Trophoblast cell (in vitro differentiated cells and primary cell): ENCODE measurements around the gene CTSW.
"Not testable (repeated sequence)": the region's sequence is repeated elsewhere in the genome, so short reads cannot be mapped to it uniquely, and the experiment has no call there.

Experiments used
- DNase-seq, 2 donors: peaks; one replicate each; pipeline ENCODE4 v3.0.0-alpha.2; 2016
- H2AFZ ChIP-seq: 2 replicates; pipeline ENCODE4 v1.6.1; 2013; ENCODE audit warnings: low read length, moderate library complexity, mild to moderate bottlenecking; ENCODE audit not compliant: insufficient read depth, poor library complexity
- H2AK5ac ChIP-seq: 2 replicates; pipeline ENCODE4 v1.6.1; 2013; ENCODE audit warnings: mild to moderate bottlenecking, low read length
- H2BK120ac ChIP-seq: 2 replicates; pipeline ENCODE4 v1.6.1; 2013; ENCODE audit warnings: low read length, mild to moderate bottlenecking, moderate library complexity; ENCODE audit not compliant: insufficient read depth, poor library complexity
- H2BK12ac ChIP-seq: 2 replicates; pipeline ENCODE4 v1.6.1; 2013; ENCODE audit warnings: mild to moderate bottlenecking, low read length, moderate library complexity
- H2BK5ac ChIP-seq: 2 replicates; pipeline ENCODE4 v1.6.1; 2013; ENCODE audit warnings: low read length, low read depth, moderate library complexity, mild to moderate bottlenecking; ENCODE audit not compliant: poor library complexity
- H3K14ac ChIP-seq: 2 replicates; pipeline ENCODE4 v1.6.1; 2013; ENCODE audit warnings: mild to moderate bottlenecking, low read length
- H3K18ac ChIP-seq: 2 replicates; pipeline ENCODE4 v1.6.1; 2013; ENCODE audit warnings: mild to moderate bottlenecking, low read length
- H3K23ac ChIP-seq: 2 replicates; pipeline ENCODE4 v1.6.1; 2013; ENCODE audit warnings: low read length
- H3K27ac ChIP-seq: 2 replicates; pipeline ENCODE4 v1.5.1; 2013; ENCODE audit warnings: low read depth, mild to moderate bottlenecking, inconsistent platforms, low read length, moderate library complexity
- H3K27me3 ChIP-seq: 2 replicates; pipeline ENCODE4 v1.6.1; 2013; ENCODE audit warnings: inconsistent platforms, mild to moderate bottlenecking, low read length, moderate library complexity; ENCODE audit not compliant: insufficient read depth
- H3K36me3 ChIP-seq, 2 experiments: 1 replicate in 1 of 2; 2 replicates in 1 of 2; pipeline ENCODE4 v1.6.1; 2013; ENCODE audit warnings: low read length in 2 of 2, mild to moderate bottlenecking in 2 of 2, moderate library complexity in 1 of 2; ENCODE audit not compliant: insufficient read depth in 2 of 2, control insufficient read depth in 1 of 2
- H3K4ac ChIP-seq: 2 replicates; pipeline ENCODE4 v1.6.1; 2013; ENCODE audit warnings: low read depth, mild to moderate bottlenecking, low read length, moderate library complexity
- H3K4me1 ChIP-seq, 2 experiments: 1 replicate in 1 of 2; 2 replicates in 1 of 2; pipeline ENCODE4 v1.6.1; 2013; ENCODE audit warnings: low read length in 2 of 2, mild to moderate bottlenecking in 2 of 2, moderate library complexity in 1 of 2; ENCODE audit not compliant: insufficient read depth in 2 of 2, control insufficient read depth in 1 of 2
- H3K4me2 ChIP-seq: 2 replicates; pipeline ENCODE4 v1.6.1; 2013; ENCODE audit warnings: inconsistent platforms, mild to moderate bottlenecking, low read length, moderate library complexity
- H3K4me3 ChIP-seq: 2 replicates; pipeline ENCODE4 v1.5.1; 2013; ENCODE audit warnings: mild to moderate bottlenecking, low read depth, low read length, inconsistent platforms
- H3K79me1 ChIP-seq: one replicate; pipeline ENCODE4 v1.6.1; 2013; ENCODE audit warnings: low read length
- H3K79me2 ChIP-seq: 2 replicates; pipeline ENCODE4 v1.6.1; 2013; ENCODE audit warnings: low read length, mild to moderate bottlenecking; ENCODE audit not compliant: control insufficient read depth, insufficient read depth, poor library complexity
- H3K9ac ChIP-seq: 2 replicates; pipeline ENCODE4 v1.6.1; 2013; ENCODE audit warnings: mild to moderate bottlenecking, low read length
- H3K9me3 ChIP-seq: 2 replicates; pipeline ENCODE4 v1.6.1; 2013; ENCODE audit warnings: low read depth, mild to moderate bottlenecking, control low read depth, inconsistent platforms, low read length; ENCODE audit not compliant: insufficient read depth
- H4K12ac ChIP-seq: 2 replicates; pipeline ENCODE4 v1.6.1; 2013; ENCODE audit warnings: low read depth, mild to moderate bottlenecking, low read length, moderate library complexity
- H4K8ac ChIP-seq: 2 replicates; pipeline ENCODE4 v1.6.1; 2013; ENCODE audit warnings: low read depth, mild to moderate bottlenecking, low read length, moderate library complexity
- H4K91ac ChIP-seq: one replicate; pipeline ENCODE4 v1.6.1; 2013; ENCODE audit warnings: low read depth, mild to moderate bottlenecking, low read length, moderate library complexity
- WGBS: extraction: QIAGEN DNeasy Blood & Tissue Kit; methylation state at CpG from one replicate; pipeline ENCODE4 v1.1.7; 2013; ENCODE audit warnings: missing lambda C conversion rate; ENCODE audit not compliant: insufficient read length, insufficient coverage; ENCODE audit errors: extremely low coverage; 5-methylcytosine and 5-hydroxymethylcytosine counted together

CTSW gene

GRCh38 chr11:65891219-65892136, 11.8 kb downstream of the CTSW start:
- H3K18ac ChIP-seq, result peak overlapping the region; percentile 91
- H2BK12ac ChIP-seq, result no peak overlapping the region
- H3K4me2 ChIP-seq, result peak overlapping the region; percentile 96
- peaks cover 13 to 26% of the 10 kb centered on the region in 2 experiments for H3K4me1 ChIP-seq
- H4K12ac ChIP-seq, result peak overlapping the region; percentile 68
- peak overlapping the region; percentile 69 for H3K4me3 ChIP-seq
- H3K9me3 ChIP-seq, result no peaks in the 10 kb centered on the region
- no peaks in the 10 kb centered on the region for H3K27me3 ChIP-seq
- H2BK5ac ChIP-seq, result peak overlapping the region; percentile 24
- H3K23ac ChIP-seq, result no peak overlapping the region
- H2AFZ ChIP-seq, result peak overlapping the region; percentile 89
- H3K4ac ChIP-seq, result peak overlapping the region; percentile 57
- peak overlapping the region; percentile 3 for H3K9ac ChIP-seq
- H4K91ac ChIP-seq, result peak overlapping the region; percentile 29
- H3K79me2 ChIP-seq, result peaks cover 11% of the 10 kb centered on the region
- no peak overlapping the region for H3K27ac ChIP-seq
- H3K14ac ChIP-seq, result peak overlapping the region; percentile 85
- peaks cover 4 to 14% of the 10 kb centered on the region in 2 experiments for H3K36me3 ChIP-seq
- peak overlapping the region; percentile 60 for H2AK5ac ChIP-seq
- H3K79me1 ChIP-seq, result peaks cover 24% of the 10 kb centered on the region
- peak overlapping the region; percentile 59 for H2BK120ac ChIP-seq
- WGBS, result no CpG with 5 or more reads among the region's 57 CpGs
- no peak for DNase-seq
- H4K8ac ChIP-seq, result peak overlapping the region; percentile 69

GRCh38 chr11:65892137-65892540, 12.5 kb downstream of the CTSW start:
- H4K12ac ChIP-seq, H3K18ac ChIP-seq, H3K27ac ChIP-seq, H3K9me3 ChIP-seq, H3K4me3 ChIP-seq, H2BK12ac ChIP-seq, H3K23ac ChIP-seq, H4K91ac ChIP-seq, DNase-seq, H2BK120ac ChIP-seq, H3K14ac ChIP-seq, H3K27me3 ChIP-seq, H2AK5ac ChIP-seq, H3K4ac ChIP-seq, H2BK5ac ChIP-seq, H4K8ac ChIP-seq, H3K9ac ChIP-seq, H2AFZ ChIP-seq: not testable (repeated sequence)
- WGBS, result no CpG with 5 or more reads among the region's 5 CpGs
- peaks cover 13 to 26% of the 10 kb centered on the region in 2 experiments for H3K4me1 ChIP-seq
- H3K36me3 ChIP-seq, result peaks cover 0 to 14% of the 10 kb centered on the region in 2 experiments
- H3K79me2 ChIP-seq, result peaks cover 11% of the 10 kb centered on the region
- peaks cover 24% of the 10 kb centered on the region for H3K79me1 ChIP-seq
- H3K4me2 ChIP-seq, result peak overlapping the region; percentile 96

GRCh38 chr11:65892661-65893317, 13.2 kb downstream of the CTSW start:
- no peak for DNase-seq
- Histone ChIP-seq H3K4me3 (no peak overlapping the region), H3K4me1 (peaks cover 7 to 21% of the 10 kb centered on the region in 2 experiments), H3K4ac (no peak overlapping the region), H2BK120ac (no peak overlapping the region), H4K8ac (no peak overlapping the region), H4K91ac (no peak overlapping the region), H3K18ac (no peak overlapping the region), H3K14ac (no peak overlapping the region), H3K27me3 (no peaks in the 10 kb centered on the region), H3K79me2 (peaks cover 11% of the 10 kb centered on the region), H2AK5ac (no peak overlapping the region), H3K79me1 (peaks cover 23% of the 10 kb centered on the region), H3K36me3 (peaks cover 0 to 10% of the 10 kb centered on the region in 2 experiments), H2AFZ (no peak overlapping the region), H3K9ac (no peak overlapping the region), H2BK5ac (no peak overlapping the region), H3K4me2 (no peak overlapping the region), H3K9me3 (no peaks in the 10 kb centered on the region), H4K12ac (no peak overlapping the region), H3K27ac (no peak overlapping the region), H2BK12ac (no peak overlapping the region), H3K23ac (no peak overlapping the region)
- WGBS, result no CpG with 5 or more reads among the region's 10 CpGs

GRCh38 chr11:65894034-65894591, 14.5 kb downstream of the CTSW start:
- no peaks in the 10 kb centered on the region for H3K9me3 ChIP-seq
- H2AK5ac ChIP-seq, result no peak overlapping the region
- no peak overlapping the region for H4K91ac ChIP-seq
- no peak overlapping the region for H3K27ac ChIP-seq
- no peak overlapping the region for H3K18ac ChIP-seq
- no peak overlapping the region for H3K4ac ChIP-seq
- H2AFZ ChIP-seq, result no peak overlapping the region
- H3K79me1 ChIP-seq, result peaks cover 17% of the 10 kb centered on the region
- H2BK120ac ChIP-seq, result no peak overlapping the region
- H3K27me3 ChIP-seq, result peaks cover 2% of the 10 kb centered on the region
- H3K36me3 ChIP-seq, result peaks cover 0 to 10% of the 10 kb centered on the region in 2 experiments
- peaks cover 11% of the 10 kb centered on the region for H3K79me2 ChIP-seq
- no peak overlapping the region for H3K4me2 ChIP-seq
- no peak overlapping the region for H3K14ac ChIP-seq
- H4K12ac ChIP-seq, result no peak overlapping the region
- H3K4me1 ChIP-seq, result peaks cover 7 to 18% of the 10 kb centered on the region in 2 experiments
- no peak overlapping the region for H3K4me3 ChIP-seq
- no peak overlapping the region for H2BK12ac ChIP-seq
- H4K8ac ChIP-seq, result no peak overlapping the region
- WGBS, result no CpG with 5 or more reads among the region's 16 CpGs
- no peak overlapping the region for H3K23ac ChIP-seq
- no peak for DNase-seq
- H2BK5ac ChIP-seq, result no peak overlapping the region
- no peak overlapping the region for H3K9ac ChIP-seq
